Erythroblast (primary cell): ENCODE data around the gene STRA8.

Experiments
- GATA1 ChIP-seq: IDR thresholded peaks from 2 replicates; pipeline ENCODE4 v1.6.1; 2011; ENCODE audit warnings: low read depth, mild to moderate bottlenecking, control low read depth, low read length, moderate library complexity
- POLR2A ChIP-seq: IDR thresholded peaks from 2 replicates; pipeline ENCODE4 v1.6.1; 2011; ENCODE audit warnings: mild to moderate bottlenecking, low read length

- TF ChIP-seq POLR2A (no peak), GATA1 (no peak)
Observed at GRCh38 chr7:135224027-135224426, 9.6 kb upstream of the STRA8 start.
